Mesendoderm (in vitro differentiated cells): ENCODE measurements around the gene DGKI.
"Not testable (repeated sequence)": the region's sequence is repeated elsewhere in the genome, so short reads cannot be mapped to it uniquely, and the experiment has no call there.

Experiments
- DNase-seq: peaks from one replicate; pipeline ENCODE4 v3.0.0; 2013
- H2AK5ac ChIP-seq: 2 replicates; pipeline ENCODE4 v1.6.1; 2013; ENCODE audit warnings: low read length, inconsistent platforms
- H2BK120ac ChIP-seq: 2 replicates; pipeline ENCODE4 v1.6.1; 2013; ENCODE audit warnings: low read depth, mild to moderate bottlenecking, low read length, moderate library complexity, mixed read lengths
- H2BK15ac ChIP-seq: replicated peaks from 2 replicates; pipeline ENCODE4 v1.6.1; 2013; ENCODE audit warnings: low read depth, mild to moderate bottlenecking, moderate library complexity
- H2BK5ac ChIP-seq: 2 replicates; pipeline ENCODE4 v1.6.1; 2013; ENCODE audit warnings: low read length, inconsistent platforms
- H3K18ac ChIP-seq: 2 replicates; pipeline ENCODE4 v1.6.1; 2013; ENCODE audit warnings: mild to moderate bottlenecking, low read length, mixed read lengths
- H3K23ac ChIP-seq: one replicate; pipeline ENCODE4 v1.6.1; 2013; ENCODE audit warnings: low read length
- H3K27ac ChIP-seq: 2 replicates; pipeline ENCODE4 v1.5.1; 2013; ENCODE audit warnings: low read depth, mild to moderate bottlenecking, inconsistent platforms, low read length, moderate library complexity
- H3K27me3 ChIP-seq: 2 replicates; pipeline ENCODE4 v1.6.1; 2013; ENCODE audit warnings: low read length, control low read depth, mild to moderate bottlenecking, inconsistent platforms; ENCODE audit not compliant: insufficient read depth, poor library complexity
- H3K36me3 ChIP-seq: 2 replicates; pipeline ENCODE4 v1.6.1; 2013; ENCODE audit warnings: low read length, inconsistent platforms; ENCODE audit not compliant: control insufficient read depth, insufficient read depth
- H3K4ac ChIP-seq: one replicate; pipeline ENCODE4 v1.6.1; 2013; ENCODE audit warnings: low read depth, mild to moderate bottlenecking, low read length, moderate library complexity
- H3K4me1 ChIP-seq: 2 replicates; pipeline ENCODE4 v1.6.1; 2013; ENCODE audit warnings: low read depth, low read length, inconsistent platforms; ENCODE audit not compliant: control insufficient read depth
- H3K4me2 ChIP-seq: 2 replicates; pipeline ENCODE4 v1.6.1; 2013; ENCODE audit warnings: low read length
- H3K4me3 ChIP-seq: 2 replicates; pipeline ENCODE4 v1.5.1; 2013; ENCODE audit warnings: mild to moderate bottlenecking, low read length
- H3K56ac ChIP-seq: one replicate; pipeline ENCODE4 v1.6.1; 2013; ENCODE audit warnings: low read length
- H3K79me1 ChIP-seq: 2 replicates; pipeline ENCODE4 v1.6.1; 2013; ENCODE audit warnings: low read length, inconsistent platforms
- H3K79me2 ChIP-seq: 2 replicates; pipeline ENCODE4 v1.6.1; 2013; ENCODE audit warnings: mild to moderate bottlenecking, low read length; ENCODE audit not compliant: control insufficient read depth, insufficient read depth
- H3K9ac ChIP-seq: 2 replicates; pipeline ENCODE4 v1.6.1; 2013; ENCODE audit warnings: low read length, inconsistent platforms
- H4K5ac ChIP-seq: one replicate; pipeline ENCODE4 v1.6.1; 2013; ENCODE audit warnings: low read length
- H4K8ac ChIP-seq: one replicate; pipeline ENCODE4 v1.6.1; 2013; ENCODE audit warnings: low read depth, mild to moderate bottlenecking, control low read depth, low read length, moderate library complexity
- WGBS: extraction: QIAGEN DNeasy Blood & Tissue Kit; methylation state at CpG from one replicate; pipeline ENCODE4 v1.1.7; 2013; ENCODE audit warnings: low lambda C conversion rate, missing lambda C conversion rate; ENCODE audit not compliant: insufficient coverage; ENCODE audit errors: extremely low coverage; 5-methylcytosine and 5-hydroxymethylcytosine counted together

DGKI gene

GRCh38 chr7:137831555-137831954, 15.2 kb downstream of the DGKI start:
- DNase-seq, H2BK5ac ChIP-seq, H2BK120ac ChIP-seq, H4K8ac ChIP-seq, H3K79me1 ChIP-seq, H2AK5ac ChIP-seq, H2BK15ac ChIP-seq, H3K4me3 ChIP-seq, H3K9ac ChIP-seq, H3K79me2 ChIP-seq, H3K4ac ChIP-seq, H4K5ac ChIP-seq, H3K23ac ChIP-seq, H3K4me1 ChIP-seq, H3K36me3 ChIP-seq, H3K56ac ChIP-seq, H3K4me2 ChIP-seq, H3K27me3 ChIP-seq, H3K27ac ChIP-seq, H3K18ac ChIP-seq: not testable (repeated sequence)
- no CpG with 5 or more reads among the region's 1 CpG for WGBS

DNA sequence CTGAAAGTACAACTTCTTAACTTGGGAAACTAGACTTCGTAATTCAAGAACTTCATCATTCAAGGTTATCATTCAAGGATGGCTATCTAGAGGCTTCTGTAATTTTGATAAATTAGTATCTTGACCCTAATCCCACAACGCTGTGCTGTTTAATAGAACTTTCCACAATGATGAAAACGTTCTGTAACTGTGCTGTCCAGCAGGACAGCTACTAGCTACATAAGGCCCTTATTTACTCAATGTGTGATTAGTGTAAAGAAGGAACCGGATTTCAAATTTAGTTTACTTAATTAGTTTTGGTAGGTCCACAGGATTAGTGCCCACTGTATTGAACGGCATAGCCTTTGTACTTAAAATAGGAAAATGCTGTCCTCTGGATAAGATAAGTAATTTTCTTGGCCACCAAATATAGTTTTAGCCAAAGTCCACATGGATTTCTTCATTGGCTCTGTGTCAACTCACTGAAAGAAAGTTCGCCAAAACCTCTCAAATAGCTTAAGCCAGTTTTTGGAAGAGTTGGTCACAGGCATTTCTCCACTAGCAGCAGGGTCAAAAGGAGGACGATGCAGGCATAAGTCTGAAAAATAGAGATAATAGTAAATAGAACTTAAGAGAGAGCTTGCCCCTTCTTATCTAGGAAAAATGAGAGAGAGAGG, 17.3 kb downstream of the DGKI start:
- no peak overlapping the region for H2BK15ac ChIP-seq
- H3K27me3 ChIP-seq, result no peaks in the 10 kb centered on the region
- no peaks in the 10 kb centered on the region for H3K79me1 ChIP-seq
- H2BK5ac ChIP-seq, result no peak overlapping the region
- no peak overlapping the region for H3K9ac ChIP-seq
- DNase-seq, result no peak
- no peak overlapping the region for H4K8ac ChIP-seq
- H3K56ac ChIP-seq, result no peak overlapping the region
- H3K4me1 ChIP-seq, result no peaks in the 10 kb centered on the region
- no peak overlapping the region for H3K27ac ChIP-seq
- no peak overlapping the region for H2BK120ac ChIP-seq
- no peaks in the 10 kb centered on the region for H3K79me2 ChIP-seq
- H3K23ac ChIP-seq, result no peak overlapping the region
- no peak overlapping the region for H2AK5ac ChIP-seq
- WGBS, result no CpG with 5 or more reads among the region's 7 CpGs
- H3K4ac ChIP-seq, result no peak overlapping the region
- no peak overlapping the region for H4K5ac ChIP-seq
- H3K36me3 ChIP-seq, result no peaks in the 10 kb centered on the region
- no peak overlapping the region for H3K4me2 ChIP-seq
- H3K18ac ChIP-seq, result no peak overlapping the region
- H3K4me3 ChIP-seq, result no peak overlapping the region

GRCh38 chr7:137828456-137828855, 18.3 kb downstream of the DGKI start:
- no peak overlapping the region for H3K23ac ChIP-seq
- H3K18ac ChIP-seq, result no peak overlapping the region
- no peak for DNase-seq
- H4K8ac ChIP-seq, result no peak overlapping the region
- no peaks in the 10 kb centered on the region for H3K27me3 ChIP-seq
- no peak overlapping the region for H2BK5ac ChIP-seq
- no peak overlapping the region for H2AK5ac ChIP-seq
- H3K9ac ChIP-seq, result no peak overlapping the region
- H3K4me2 ChIP-seq, result no peak overlapping the region
- H4K5ac ChIP-seq, result no peak overlapping the region
- H2BK120ac ChIP-seq, result no peak overlapping the region
- H2BK15ac ChIP-seq, result no peak overlapping the region
- H3K4me1 ChIP-seq, result no peaks in the 10 kb centered on the region
- no CpG with 5 or more reads among the region's 1 CpG for WGBS
- no peak overlapping the region for H3K4me3 ChIP-seq
- no peak overlapping the region for H3K4ac ChIP-seq
- H3K56ac ChIP-seq, result no peak overlapping the region
- no peak overlapping the region for H3K27ac ChIP-seq
- H3K79me1 ChIP-seq, result no peaks in the 10 kb centered on the region
- no peaks in the 10 kb centered on the region for H3K79me2 ChIP-seq
- H3K36me3 ChIP-seq, result no peaks in the 10 kb centered on the region

- Histone ChIP-seq H3K79me2 (no peaks in the 10 kb centered on the region), H3K18ac (no peak overlapping the region), H3K9ac (no peak overlapping the region), H4K5ac (no peak overlapping the region), H3K79me1 (no peaks in the 10 kb centered on the region), H2BK15ac (no peak overlapping the region), H3K4ac (no peak overlapping the region), H3K36me3 (no peaks in the 10 kb centered on the region), H3K27me3 (no peaks in the 10 kb centered on the region), H3K4me1 (peaks cover 2% of the 10 kb centered on the region), H3K56ac (no peak overlapping the region), H3K23ac (no peak overlapping the region), H2AK5ac (no peak overlapping the region), H2BK120ac (no peak overlapping the region), H3K4me3 (no peak overlapping the region), H3K27ac (no peak overlapping the region), H3K4me2 (no peak overlapping the region), H2BK5ac (no peak overlapping the region), H4K8ac (no peak overlapping the region)
- no peak for DNase-seq
- WGBS, result 100% methylated on average over 1 of the region's 3 CpGs
Measured at GRCh38 chr7:137825489-137825888, 21.3 kb downstream of the DGKI start.

DNA sequence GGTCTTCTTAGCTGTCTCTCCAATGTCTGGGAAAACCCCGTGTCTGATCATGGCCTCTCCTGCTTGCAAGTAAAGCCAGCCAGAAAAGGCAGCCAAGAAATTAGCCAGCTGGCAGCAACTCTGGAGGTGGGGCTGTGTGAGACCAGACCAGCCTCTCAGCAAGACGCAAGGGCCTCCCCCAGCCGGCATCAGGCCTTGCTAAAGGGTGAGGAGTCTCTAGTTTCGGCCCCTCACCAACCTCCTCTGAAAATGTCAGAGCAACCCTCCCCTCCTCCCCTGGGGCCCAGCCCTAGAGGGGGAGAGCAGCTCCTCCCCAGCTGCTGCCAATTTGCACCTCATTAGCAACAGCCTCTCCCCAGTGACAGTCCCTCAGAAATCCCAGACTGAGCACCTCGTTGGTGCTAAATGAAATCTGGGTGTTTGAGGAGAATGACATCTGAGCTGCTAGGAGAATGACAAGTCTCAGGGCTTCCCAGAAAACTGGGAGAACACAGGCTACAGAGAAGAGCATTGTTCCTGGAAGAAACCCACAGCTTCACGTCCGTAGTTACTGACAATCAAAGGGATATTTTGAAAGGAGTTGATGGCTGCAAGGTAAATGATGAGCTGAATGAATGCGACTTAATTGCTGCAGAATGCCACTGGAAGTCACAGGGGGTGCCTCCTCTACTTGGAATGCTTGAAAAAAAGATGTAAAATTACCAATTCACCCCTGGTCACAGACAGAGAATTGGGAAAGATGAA, 25.9 kb downstream of the DGKI start:
- H2BK120ac ChIP-seq, result no peak overlapping the region
- H4K5ac ChIP-seq, result no peak overlapping the region
- no peak overlapping the region for H3K56ac ChIP-seq
- no peak overlapping the region for H2BK5ac ChIP-seq
- peak; percentile 97 for DNase-seq
- H3K9ac ChIP-seq, result no peak overlapping the region
- H3K36me3 ChIP-seq, result no peaks in the 10 kb centered on the region
- H3K18ac ChIP-seq, result peak overlapping the region; percentile 73
- WGBS, result no CpG with 5 or more reads among the region's 8 CpGs
- peaks cover 7% of the 10 kb centered on the region for H3K4me1 ChIP-seq
- no peak overlapping the region for H3K23ac ChIP-seq
- H4K8ac ChIP-seq, result no peak overlapping the region
- no peaks in the 10 kb centered on the region for H3K79me2 ChIP-seq
- H2BK15ac ChIP-seq, result no peak overlapping the region
- H3K27ac ChIP-seq, result peak overlapping the region; percentile 76
- no peak overlapping the region for H2AK5ac ChIP-seq
- no peak overlapping the region for H3K4me3 ChIP-seq
- no peaks in the 10 kb centered on the region for H3K79me1 ChIP-seq
- H3K27me3 ChIP-seq, result no peaks in the 10 kb centered on the region
- no peak overlapping the region for H3K4ac ChIP-seq
- no peak overlapping the region for H3K4me2 ChIP-seq
